ENCODE data around the gene CD4.

GRCh38 chr12:6757028-6757690 is 32.2 kb upstream of the CD4 start:
- TF ChIP-seq, protein P1, sequence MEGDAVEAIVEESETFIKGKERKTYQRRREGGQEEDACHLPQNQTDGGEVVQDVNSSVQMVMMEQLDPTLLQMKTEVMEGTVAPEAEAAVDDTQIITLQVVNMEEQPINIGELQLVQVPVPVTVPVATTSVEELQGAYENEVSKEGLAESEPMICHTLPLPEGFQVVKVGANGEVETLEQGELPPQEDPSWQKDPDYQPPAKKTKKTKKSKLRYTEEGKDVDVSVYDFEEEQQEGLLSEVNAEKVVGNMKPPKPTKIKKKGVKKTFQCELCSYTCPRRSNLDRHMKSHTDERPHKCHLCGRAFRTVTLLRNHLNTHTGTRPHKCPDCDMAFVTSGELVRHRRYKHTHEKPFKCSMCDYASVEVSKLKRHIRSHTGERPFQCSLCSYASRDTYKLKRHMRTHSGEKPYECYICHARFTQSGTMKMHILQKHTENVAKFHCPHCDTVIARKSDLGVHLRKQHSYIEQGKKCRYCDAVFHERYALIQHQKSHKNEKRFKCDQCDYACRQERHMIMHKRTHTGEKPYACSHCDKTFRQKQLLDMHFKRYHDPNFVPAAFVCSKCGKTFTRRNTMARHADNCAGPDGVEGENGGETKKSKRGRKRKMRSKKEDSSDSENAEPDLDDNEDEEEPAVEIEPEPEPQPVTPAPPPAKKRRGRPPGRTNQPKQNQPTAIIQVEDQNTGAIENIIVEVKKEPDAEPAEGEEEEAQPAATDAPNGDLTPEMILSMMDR (IDR thresholded peaks at IDR 0.05): no peak
- no peak for TF ChIP-seq POLR2A (IDR thresholded peaks at IDR 0.05)

Measured in adrenal gland (tissue), 5 donors.